Upper lobe of left lung (tissue), 4 donors: ENCODE results near the gene PPP6R1.

ENCODE experiments used
- CTCF ChIP-seq, 6 experiments: fragments of 450-650 bp in 4 of 6; fragments of 200-600 bp in 2 of 6; sonication (generic) in 2 of 6; IDR thresholded peaks; one replicate each; pipeline ENCODE4 v1.5.1; 2016 to 2019; ENCODE audit warnings: antibody characterized with exemption in 6 of 6
- POLR2A ChIP-seq, 4 donors: fragments of 450-650 bp; IDR thresholded peaks; one replicate each; pipeline ENCODE4 v1.5.1; 2016 to 2017; ENCODE audit warnings: antibody characterized with exemption in 4 of 4, mild to moderate bottlenecking in 2 of 4
- POLR2AphosphoS5 ChIP-seq, 2 donors: sonication (generic); formaldehyde crosslinking; IDR thresholded peaks; one replicate each; pipeline ENCODE4 v1.5.1; 2017; ENCODE audit warnings: antibody characterized with exemption in 2 of 2

- TF ChIP-seq POLR2AphosphoS5 (IDR thresholded peaks at IDR 0.05): no peak
- no peak for TF ChIP-seq CTCF (IDR thresholded peaks at IDR 0.05)
- no peak for TF ChIP-seq POLR2A (IDR thresholded peaks at IDR 0.05)
Measured at GRCh38 chr19:55249841-55250240, 9.0 kb downstream of the PPP6R1 start.
